AG04450 (cell line): Measurements from ENCODE around the gene UROS. TPM values are rescaled to one million over a fixed set of nuclear protein-coding genes. Genes with fewer than 3 reads are reported as not detected.

Experiments
- CTCF ChIA-PET: fragments of 300-600, 350-600 bp; formaldehyde crosslinking; extraction: SDS; loops from one replicate; lab custom pipeline; 2022; ENCODE audit warnings: antibody characterized with exemption, inconsistent platforms; lab: Charles Lee
- POLR2A ChIA-PET: fragments of 350-600 bp; formaldehyde crosslinking; extraction: SDS; loops from one replicate; lab custom pipeline; 2021; ENCODE audit warnings: antibody characterized with exemption, inconsistent platforms; lab: Yijun Ruan, JAX
- DNase-seq: peaks from one replicate; pipeline ENCODE4 v3.0.0-alpha.2; 2011; ENCODE audit warnings: low read depth, low spot score
- H3K27ac ChIP-seq: one replicate; pipeline ENCODE4 v1.5.1; 2012; ENCODE audit warnings: low read depth, low read length, control low read depth
- H3K27me3 ChIP-seq: one replicate; pipeline ENCODE4 v1.6.0; 2012; ENCODE audit warnings: low read length; ENCODE audit not compliant: control insufficient read depth, insufficient read depth
- H3K4me3 ChIP-seq: 2 replicates; pipeline ENCODE4 v1.5.1; 2011; ENCODE audit warnings: mild to moderate bottlenecking, low read depth, low read length, control low read depth
- H3K9me3 ChIP-seq: 2 replicates; pipeline ENCODE4 v1.5.1; 2012; ENCODE audit warnings: low read length; ENCODE audit not compliant: control insufficient read depth, insufficient read depth
- polyA plus RNA-seq: library from polyadenylated mRNA; depleted of rRNA; stranded (reverse); fragments of >200 nt; gene quantifications from 2 replicates; pipeline ENCODE4 v1.2.3, GENCODE V29; 2011
- TF ChIP-seq, protein P1 (sequence below): IDR thresholded peaks from 2 replicates; pipeline ENCODE4 v1.5.1; 2011; ENCODE audit warnings: low read depth, low read length, control low read depth, inconsistent platforms

The UROS gene
- polyA plus RNA-seq, 1 experiment = 65.9 TPM

DNA sequence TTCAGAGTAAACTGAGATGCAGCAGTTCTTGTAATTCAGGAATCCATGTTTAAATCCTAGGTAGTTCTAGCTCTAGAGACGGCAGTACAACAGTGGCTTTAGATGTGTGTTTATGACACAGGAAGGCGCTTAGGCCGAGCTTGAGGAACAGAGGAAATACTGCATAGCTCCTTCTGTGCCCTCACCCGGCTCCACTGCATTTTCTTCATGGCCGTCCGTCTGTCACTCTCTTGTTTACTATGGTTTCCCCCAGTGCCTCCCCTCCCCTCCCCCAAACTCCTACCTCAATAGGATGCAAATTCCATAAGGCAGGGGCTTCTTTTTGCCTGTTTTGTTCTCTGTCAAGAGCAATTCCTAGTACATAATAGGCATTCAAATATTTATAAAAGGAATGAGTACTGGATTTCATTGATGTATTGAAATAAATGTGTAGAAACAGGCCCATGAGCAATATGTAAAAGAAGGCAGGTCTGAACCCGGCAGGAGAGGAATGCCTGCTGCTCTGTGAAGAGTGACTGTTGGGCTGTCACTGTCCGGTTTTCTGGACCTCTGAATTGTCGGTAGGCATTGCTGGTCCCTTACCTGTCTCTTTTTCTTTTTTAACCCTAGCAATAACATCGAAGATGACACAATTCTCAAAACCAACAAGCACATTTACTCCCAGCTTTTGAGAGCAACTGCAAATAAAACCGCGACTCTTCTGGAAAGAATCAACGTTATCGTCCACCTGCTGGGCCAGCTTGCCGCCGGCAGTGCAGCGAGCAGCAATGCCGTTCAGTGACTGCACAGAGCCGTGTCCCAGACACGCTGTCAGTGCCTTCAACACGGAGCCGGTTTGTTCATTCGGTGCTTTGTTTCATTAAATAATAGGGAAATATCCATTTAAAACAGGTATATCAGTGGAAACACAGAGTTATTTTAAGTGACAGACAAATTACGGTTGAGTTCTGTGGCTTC lies 60.1 kb downstream of the UROS start:
- CTCF ChIA-PET = no interaction called here
- POLR2A ChIA-PET = no interaction called here
- H3K4me3 ChIP-seq = no peak overlapping the region
- TF ChIP-seq, protein P1, sequence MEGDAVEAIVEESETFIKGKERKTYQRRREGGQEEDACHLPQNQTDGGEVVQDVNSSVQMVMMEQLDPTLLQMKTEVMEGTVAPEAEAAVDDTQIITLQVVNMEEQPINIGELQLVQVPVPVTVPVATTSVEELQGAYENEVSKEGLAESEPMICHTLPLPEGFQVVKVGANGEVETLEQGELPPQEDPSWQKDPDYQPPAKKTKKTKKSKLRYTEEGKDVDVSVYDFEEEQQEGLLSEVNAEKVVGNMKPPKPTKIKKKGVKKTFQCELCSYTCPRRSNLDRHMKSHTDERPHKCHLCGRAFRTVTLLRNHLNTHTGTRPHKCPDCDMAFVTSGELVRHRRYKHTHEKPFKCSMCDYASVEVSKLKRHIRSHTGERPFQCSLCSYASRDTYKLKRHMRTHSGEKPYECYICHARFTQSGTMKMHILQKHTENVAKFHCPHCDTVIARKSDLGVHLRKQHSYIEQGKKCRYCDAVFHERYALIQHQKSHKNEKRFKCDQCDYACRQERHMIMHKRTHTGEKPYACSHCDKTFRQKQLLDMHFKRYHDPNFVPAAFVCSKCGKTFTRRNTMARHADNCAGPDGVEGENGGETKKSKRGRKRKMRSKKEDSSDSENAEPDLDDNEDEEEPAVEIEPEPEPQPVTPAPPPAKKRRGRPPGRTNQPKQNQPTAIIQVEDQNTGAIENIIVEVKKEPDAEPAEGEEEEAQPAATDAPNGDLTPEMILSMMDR = no peak
- no peak for DNase-seq
- H3K27me3 ChIP-seq = no peaks in the 10 kb centered on the region
- no peaks in the 10 kb centered on the region; the same call in 1 of the 2 replicates for H3K9me3 ChIP-seq
- no peak overlapping the region for H3K27ac ChIP-seq

DNA sequence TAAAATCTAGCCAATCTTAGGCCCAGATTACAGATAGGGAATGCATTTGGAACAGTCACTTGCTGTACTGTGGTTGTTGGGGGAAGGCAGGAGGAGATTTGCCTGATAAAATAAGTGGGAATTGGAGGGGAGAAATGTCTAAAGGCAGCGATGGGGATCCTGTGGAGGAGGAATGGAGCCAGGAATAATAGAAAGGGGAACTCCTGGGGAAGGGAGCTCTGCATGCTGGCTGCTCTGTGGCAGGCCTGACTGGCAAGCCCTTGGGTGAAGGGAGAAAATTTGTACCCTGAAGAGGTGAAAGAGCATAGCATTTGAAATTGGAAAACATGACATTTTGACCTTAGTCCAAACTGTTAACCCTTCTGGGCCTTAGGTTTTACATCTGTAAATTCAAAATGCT lies 61.1 kb downstream of the UROS start:
- no peak for DNase-seq
- POLR2A ChIA-PET = no interaction called here

DNA sequence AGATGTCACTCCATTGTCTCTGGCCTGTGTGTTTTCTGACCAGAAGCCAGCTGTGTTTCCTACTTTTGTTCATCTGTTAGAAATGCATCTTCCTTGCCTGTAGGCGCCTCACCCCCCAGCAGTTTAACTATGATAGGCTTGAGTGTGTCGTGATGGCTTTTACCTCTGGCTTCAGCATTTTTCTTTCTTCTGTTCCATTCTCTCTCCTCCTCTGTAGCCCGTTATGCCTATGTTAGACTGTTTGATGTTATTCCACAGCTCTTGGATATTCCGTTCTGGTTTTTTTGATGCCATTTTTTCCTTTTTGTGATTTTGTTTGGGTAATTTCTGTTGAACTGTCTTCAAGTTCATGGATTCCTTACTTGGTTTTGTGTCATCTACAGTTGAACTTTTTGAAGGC lies 65.3 kb downstream of the UROS start:
- Histone ChIP-seq H3K4me3 (no peak overlapping the region), H3K9me3 (no peaks in the 10 kb centered on the region), H3K27me3 (no peaks in the 10 kb centered on the region), H3K27ac (no peak overlapping the region)
- ChIA-PET POLR2A (no interaction called here), CTCF (no interaction called here)
- TF ChIP-seq, protein P1 = no peak
- DNase-seq = no peak

More for the DNA sequence above, 61.1 kb downstream of the UROS start:
- Histone ChIP-seq H3K27ac (no peak overlapping the region), H3K4me3 (no peak overlapping the region), H3K27me3 (no peaks in the 10 kb centered on the region), H3K9me3 (no peaks in the 10 kb centered on the region; the same call in 1 of the 2 replicates)
- CTCF ChIA-PET = no interaction called here
- TF ChIP-seq, protein P1 = no peak

DNA sequence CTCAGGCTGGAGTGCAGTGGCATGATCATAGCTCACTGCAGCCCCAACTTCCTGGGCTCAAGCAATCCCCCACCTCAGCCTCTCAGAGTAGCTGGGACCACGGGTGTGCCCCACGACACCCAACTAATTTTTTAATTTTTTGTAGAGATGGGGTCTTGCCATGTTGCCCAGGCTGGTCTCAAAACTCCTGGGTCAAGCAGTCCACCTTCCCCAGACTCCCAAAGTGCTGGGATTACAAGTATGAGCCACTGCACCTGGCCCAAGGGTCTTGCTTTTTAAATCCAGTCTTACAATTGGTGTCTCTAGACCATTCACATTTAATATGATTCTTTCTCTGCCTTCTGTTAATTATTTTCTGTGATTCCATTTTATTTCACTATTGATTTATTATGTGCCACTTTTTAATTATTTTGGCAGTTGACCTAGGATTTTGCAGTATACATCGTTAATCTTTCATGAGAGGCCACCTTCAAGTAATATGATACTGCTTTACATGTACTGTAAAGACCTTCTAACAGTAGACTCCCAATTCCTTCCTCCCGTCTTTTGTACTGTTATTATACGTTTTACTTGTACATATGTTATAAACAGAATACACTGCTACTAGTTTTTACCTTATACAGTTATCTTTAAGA lies 66.1 kb downstream of the UROS start:
- H3K27ac ChIP-seq = no peak overlapping the region
- no peaks in the 10 kb centered on the region for H3K27me3 ChIP-seq
- no peak for DNase-seq
- H3K9me3 ChIP-seq = no peaks in the 10 kb centered on the region
- H3K4me3 ChIP-seq = no peak overlapping the region
- POLR2A ChIA-PET = no interaction called here
- TF ChIP-seq, protein P1 = no peak
- CTCF ChIA-PET = no interaction called here

DNA sequence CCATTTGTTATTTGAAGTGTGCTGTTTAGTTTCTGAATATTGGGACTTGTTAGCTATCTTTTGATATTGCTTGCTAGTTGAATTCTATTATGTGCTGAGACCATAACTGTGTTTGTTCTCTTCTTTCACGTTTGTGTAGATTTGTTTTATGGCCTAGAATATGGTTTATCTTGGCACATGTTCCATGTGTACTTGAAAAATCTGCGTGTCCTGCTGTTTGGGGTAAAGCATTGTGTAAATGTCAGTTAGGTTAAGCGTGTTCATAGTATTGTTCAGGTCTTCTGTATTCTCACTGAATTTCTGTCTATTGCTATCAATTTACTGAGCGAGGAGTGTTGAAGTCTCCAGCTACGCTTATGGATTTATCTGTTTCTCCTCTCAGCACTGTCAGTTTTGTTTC lies 66.9 kb downstream of the UROS start:
- H3K27me3 ChIP-seq = no peaks in the 10 kb centered on the region
- H3K27ac ChIP-seq = no peak overlapping the region
- no peak for DNase-seq
- no peak overlapping the region for H3K4me3 ChIP-seq
- TF ChIP-seq, protein P1 = no peak
- ChIA-PET CTCF (no interaction called here), POLR2A (no interaction called here)
- H3K9me3 ChIP-seq = no peaks in the 10 kb centered on the region
